GM12892 (cell line): ENCODE data around the gene CALML3.
"Not testable (repeated sequence)": the region's sequence is repeated elsewhere in the genome, so short reads cannot be mapped to it uniquely, and the experiment has no call there.

ENCODE experiments used
- POLR2A ChIP-seq: IDR thresholded peaks from 2 replicates; pipeline ENCODE4 v1.6.1; 2011; ENCODE audit warnings: low read depth, low read length, control low read depth
- POLR2AphosphoS5 ChIP-seq: IDR thresholded peaks from 2 replicates; pipeline ENCODE4 v1.6.1; 2011; ENCODE audit warnings: low read depth, low read length, control low read depth
- TAF1 ChIP-seq: IDR thresholded peaks from 2 replicates; pipeline ENCODE4 v1.6.1; 2011; ENCODE audit warnings: low read depth, mild to moderate bottlenecking, control low read depth, low read length, borderline replicate concordance

- TF ChIP-seq POLR2A, TAF1, POLR2AphosphoS5: not testable (repeated sequence)
Measured at GRCh38 chr10:5475088-5475487, 49.7 kb upstream of the CALML3 start.
